Measurements from ENCODE around the gene NDUFV2.
A peak's percentile ranks its signal among the peaks of the same experiment; 100 is the strongest.

Gene NDUFV2

DNA sequence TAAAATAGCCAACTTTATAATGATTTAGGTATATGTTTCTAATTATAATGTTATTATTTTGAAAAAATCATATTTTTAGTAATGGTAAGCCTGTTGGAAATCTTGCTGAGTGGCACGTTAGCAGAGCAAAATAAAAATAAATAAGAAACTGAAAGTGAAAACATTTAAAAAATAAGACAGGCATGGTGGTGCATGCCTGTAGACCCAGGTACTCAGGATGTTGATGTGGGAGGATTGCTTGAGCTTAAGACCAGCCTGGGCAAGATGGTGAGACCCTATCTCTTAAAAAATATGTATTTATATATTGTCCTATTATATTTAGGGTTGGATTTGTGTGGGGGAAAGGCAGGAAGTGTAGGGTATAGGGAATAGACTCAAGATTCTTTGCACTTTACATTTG lies 18.3 kb downstream of the NDUFV2 start:
- DNase-seq: peak in 3 of 6 experiments; percentile 18 to 22 (median 21)

DNA sequence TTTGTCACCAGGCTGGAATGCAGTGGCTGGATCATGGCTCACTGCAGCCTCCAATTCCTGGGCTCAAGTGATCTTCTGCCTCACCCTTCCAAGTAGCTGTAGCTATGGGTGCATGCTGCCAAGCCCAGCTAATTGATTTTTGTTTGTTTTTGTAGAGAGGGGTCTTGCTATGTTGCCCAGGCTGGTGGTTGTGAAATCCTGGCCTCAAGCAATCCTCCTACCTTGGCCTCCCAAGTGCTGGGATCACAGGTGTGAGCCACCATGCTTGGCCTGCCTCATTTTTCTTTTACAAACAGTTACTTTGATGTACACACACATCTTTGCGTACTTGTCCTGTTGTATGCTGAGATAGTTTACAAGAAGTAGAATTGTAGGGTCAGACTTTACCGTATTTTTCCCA lies 21.0 kb downstream of the NDUFV2 start:
- no peak for DNase-seq

DNA sequence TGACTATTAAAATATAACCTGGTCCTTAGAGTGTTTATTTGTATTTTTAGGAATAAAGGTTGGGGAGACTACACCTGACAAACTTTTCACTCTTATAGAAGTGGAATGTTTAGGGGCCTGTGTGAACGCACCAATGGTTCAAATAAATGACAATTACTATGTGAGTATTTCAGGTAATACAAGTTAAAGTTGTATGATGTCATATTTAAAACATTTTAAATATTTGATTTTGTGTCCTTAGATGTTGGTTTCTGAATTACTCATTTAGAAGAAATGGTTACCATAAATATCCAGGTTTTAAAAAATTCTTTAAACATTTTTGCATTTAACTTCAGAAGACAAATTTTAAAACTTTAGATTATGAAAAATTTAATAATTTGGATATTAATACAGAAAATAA lies 22.3 kb downstream of the NDUFV2 start:
- no peak for DNase-seq

DNA sequence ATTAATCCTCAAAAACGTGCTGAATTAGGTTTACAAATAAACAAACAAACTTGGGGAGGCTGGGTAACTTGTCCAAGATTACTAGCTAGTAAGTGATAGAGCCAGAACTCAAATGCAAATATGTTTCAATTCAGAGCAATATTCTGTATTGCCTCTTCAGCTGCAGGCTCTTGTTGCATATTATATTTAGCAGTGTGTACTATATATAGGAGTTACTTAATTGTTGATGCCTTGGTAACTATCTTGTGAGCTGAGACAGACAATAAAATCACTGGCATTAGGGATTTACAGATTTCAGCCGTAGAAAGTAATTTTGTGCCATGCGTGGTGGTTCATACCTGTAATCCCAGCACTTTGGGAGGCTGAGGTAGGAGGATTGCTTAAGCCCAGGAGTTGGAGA lies 23.8 kb downstream of the NDUFV2 start:
- no peak for DNase-seq

DNA sequence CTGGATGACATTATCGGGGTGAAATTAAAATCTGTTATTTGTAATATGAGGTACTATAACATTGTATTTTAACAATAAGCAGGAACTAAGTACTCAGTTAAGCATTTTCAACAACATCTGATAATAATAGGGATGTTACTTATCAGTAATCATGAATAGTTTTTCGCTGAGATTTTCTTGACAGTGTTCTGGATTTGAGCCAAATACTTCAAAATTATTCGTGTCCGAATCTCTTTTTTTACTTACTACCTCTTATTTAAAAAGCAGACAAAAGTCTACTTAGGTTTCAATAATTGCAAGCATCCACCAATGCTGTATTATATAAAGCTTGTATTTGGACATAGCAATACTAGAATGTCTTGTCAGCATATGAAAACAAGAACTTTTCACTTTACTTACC lies 27.7 kb downstream of the NDUFV2 start:
- no peak for DNase-seq

DNA sequence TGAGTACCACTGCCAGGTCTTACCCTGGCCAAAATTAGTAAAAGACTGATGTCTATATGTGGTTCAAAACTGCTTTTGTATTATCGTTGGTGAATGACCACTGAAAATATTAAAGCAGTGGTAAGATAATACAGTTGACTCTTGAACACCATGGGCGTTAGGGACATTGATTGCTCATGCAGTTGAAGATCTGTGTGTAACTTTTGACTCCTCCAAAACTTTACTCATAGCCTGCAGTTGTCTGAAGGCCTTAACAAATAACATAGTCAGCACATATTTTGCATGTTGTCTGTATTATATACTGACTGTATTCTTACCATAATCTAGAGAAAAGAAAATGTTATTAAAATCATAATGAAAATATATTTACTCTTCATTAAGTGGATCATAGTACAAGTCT lies 28.3 kb downstream of the NDUFV2 start:
- DNase-seq: no peak

DNA sequence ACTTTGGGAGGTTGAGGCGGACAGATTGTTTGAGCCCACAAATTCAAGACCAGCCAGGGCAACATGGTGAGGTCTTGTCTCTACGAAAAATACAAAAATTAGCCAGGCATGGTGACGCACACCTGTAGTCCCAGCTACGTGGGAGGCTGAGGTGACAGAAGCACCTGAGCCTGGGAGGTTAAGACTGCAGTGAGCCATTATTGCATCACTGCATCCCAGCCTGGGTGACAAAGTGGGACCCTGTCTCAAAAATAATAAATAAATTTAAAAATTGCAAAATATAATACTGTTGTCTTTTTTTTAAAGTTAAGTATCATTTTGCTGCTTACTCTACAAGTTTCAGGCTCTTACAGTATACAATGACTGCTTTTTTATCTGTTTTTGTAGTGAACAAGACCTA lies 30.1 kb downstream of the NDUFV2 start:
- DNase-seq: no peak

DNA sequence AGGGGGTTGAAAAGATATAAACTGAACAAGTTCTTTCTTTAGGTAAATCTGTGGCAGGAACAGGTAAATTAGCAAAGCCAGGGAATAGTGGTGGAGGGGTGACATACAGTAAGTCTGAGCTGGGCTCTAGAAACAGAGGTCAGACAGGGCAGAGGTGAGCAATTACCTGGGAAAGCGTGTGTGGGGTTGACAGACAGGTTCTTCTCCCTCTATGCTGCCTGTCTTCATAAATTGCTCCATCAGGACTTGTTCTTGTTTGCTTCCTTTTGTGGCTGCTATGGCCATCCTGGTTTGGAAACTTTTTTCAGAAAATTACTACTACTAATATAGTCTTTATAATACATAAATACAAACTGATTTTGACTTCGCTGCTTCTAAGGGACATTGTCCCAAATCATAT lies 30.7 kb downstream of the NDUFV2 start:
- DNase-seq: no peak

DNA sequence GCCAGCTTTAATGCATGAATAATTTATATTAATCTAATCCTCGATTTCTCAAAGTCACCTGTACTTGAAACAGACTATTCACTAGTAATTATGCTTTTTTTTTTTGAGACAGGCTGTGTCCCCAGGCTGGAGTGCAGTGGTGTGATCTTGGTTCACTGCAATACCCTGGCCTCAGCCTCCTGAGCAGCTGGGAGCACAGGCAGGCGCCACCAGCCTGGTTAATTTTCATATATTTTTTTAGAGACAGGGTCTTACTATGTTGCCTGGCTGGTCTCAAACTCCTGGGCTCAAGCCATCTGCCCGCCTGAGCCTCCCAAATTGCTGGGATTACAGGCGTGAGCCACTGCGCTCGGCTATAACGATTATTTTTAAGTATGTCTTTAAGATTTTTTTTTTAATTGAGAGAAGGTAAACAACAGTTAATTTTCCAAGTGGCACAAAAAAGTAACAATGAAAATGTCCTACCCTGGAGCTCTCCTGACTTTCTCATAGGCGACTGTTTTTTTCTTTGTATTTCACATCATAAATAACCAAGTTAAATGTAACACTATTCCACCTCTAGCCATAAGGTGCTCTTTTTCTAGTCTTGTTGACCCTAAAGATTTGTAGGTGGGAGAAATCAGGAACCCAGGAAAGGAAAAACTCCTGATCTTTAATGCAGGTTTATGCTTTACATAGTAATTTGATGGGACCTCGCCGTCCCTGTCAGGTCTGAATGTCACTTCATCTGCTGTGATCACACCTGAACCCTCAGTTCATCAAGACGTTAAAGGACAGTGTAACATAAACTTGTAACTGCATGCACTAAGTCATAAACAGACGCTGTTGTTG lies 32.8 kb downstream of the NDUFV2 start:
- no peak for DNase-seq

DNA sequence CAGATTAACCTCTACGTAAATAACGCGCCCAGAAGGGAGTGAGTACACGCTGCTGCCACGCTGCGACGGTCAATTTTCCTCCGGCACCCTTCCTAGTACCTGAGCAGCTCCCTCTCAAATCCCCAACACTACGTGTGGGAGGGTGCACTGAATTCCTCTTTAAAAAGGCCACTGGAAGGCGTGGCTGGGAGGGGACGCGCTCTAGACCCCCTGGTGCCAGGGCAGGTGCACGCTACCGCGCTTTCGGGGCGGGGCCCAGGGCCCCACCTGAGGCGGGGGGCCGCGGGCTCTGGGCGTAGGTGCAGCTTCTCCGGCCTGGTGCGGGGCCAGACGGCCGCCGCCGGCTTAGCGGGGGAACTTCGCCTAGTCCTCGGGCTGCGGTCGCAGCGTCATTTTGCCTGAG lies 33.4 kb downstream of the NDUFV2 start:
- peak in 2 of 6 experiments; percentile 75 to 83 for DNase-seq

DNA sequence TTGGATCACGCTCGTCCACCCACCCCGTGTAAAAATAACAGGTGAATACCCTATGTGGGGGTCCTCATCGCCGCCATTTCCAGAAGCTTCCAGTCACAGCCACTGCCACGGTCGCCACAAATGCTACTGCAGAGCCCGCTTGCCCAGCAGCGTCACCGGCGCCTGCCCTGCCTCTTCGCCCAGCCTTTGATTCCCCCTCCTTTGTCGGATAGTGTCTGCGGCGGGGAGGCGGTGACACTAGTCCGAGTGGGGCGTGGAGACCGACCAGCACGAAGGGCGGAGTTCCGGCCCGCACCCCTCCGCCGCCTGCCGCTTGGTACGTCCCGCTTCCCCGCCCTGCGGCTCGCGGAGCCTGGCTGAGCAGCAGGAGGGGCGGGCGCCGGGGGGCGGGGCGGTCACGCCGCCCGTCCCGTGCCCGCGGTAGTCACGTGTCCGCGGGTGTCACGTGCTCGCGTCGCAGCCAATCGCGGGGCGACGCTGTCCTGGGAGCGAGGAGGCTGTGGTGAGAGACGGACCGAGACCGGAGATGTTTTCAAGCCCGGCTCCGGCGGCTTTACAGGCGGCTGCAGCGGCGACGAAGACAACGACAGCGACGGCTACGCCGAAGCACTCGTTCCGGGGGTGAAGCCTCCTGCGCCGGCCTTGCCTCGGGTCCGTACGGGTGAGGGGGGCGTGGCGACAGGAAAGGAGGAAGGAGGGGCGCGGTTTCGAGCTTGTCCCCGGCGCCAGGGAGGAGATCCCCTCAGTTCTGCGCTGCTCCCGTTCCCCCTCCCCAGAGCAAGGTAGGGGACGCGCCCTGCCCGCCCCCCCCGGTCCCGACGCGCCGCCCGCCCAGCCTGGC lies 34.0 kb downstream of the NDUFV2 start, which contains the start of gene ANKRD12:
ANKRD12 (plus strand) TSS at position 467 of the 841 bp plus-strand sequence. CDS start 45,652 bp downstream, outside the sequence.
- peak; percentile 94 to 99 (median 96) for DNase-seq

DNA sequence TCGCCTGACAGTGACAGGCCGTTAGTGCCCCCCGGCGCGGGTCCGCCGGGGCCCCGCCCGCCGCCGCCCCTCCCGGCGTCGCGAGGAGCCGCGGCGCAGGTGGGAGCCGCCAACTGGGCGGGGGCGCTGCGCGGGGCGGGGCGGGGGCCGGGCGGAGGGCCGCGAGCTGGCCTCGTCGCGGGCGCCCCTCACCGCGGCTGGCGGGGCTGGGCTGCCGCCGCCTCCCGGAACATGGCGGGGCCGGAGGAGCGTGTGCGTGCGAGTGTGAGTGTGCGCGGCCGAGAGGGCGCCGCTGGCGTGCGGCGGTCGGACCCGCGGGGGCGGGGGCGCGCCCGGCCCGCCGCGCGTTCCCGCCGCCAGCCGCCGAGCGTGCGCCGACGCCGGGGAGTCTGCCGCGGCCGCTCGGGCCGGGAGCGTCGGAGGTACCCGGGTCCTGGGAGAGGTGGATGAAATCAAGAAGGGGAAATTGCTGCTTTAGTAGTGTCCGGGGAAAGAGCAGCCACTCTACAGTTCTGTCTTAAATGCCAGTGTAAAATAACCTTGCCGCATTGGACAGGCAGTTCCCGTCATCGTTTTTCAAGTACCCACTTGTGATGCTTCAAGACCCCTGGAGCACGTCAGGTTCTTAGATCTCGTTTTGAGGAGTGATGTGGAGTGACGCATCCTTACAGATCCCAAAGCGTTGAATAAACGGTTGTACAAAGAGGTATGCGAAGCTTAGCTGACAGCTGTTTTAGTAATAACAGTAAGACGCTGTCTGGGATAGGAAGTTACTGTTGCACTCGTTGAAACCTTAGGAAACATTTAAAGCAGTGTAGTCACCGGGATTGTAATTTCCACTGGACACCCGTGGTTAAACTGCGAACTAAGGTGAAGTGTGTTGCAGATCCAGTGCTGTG lies 34.9 kb downstream of the NDUFV2 start:
- peak; percentile 69 to 81 (median 76) for DNase-seq

DNA sequence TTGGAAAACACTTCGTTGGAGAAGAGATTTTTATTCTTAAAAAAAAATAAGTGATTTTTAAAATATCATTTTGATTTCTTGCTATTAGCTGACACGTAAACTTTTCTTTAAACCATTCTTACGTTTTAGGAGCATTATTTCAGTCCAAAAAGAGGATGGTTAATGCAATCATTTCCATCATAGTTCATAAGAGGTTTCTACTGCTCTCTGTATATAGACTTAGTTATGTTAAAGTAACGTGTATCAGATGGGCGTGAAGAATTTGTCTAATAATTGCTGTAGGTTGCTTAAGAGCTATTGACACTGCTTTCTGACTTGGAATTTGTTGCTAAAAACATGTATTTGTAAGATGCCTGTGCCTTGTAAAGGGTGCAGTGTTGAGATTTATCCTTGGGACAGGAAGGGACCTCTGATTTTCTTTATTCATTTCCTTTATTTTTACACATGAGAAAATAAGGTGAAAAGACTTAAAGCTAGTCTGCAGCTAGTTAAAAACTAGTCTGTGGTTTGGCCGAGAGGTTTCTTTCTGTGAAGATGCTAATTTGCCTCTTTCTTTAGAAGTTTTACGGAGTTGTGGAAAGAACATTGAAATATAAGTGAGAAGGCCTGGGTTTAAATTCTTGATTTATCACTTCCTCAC lies 37.0 kb downstream of the NDUFV2 start:
- no peak for DNase-seq

DNA sequence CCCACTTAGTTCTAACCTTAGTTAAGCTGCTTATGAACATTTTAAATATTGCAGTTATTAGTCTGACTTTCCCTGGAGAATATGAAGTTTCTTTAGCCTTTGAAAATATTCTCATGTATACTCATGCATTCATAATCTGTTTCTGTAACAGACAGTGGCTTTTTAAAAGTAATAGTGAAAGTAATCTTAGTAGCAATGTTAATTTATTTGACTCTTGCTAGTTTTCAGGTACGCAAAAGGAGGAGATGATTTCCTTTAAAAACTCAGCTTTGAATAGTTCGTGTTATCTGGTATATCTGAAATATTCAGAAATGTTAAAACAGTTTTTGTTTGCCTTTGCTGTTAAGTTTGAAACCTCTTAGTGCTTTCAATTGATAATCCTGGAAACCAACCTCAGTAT lies 37.9 kb downstream of the NDUFV2 start:
- no peak for DNase-seq

DNA sequence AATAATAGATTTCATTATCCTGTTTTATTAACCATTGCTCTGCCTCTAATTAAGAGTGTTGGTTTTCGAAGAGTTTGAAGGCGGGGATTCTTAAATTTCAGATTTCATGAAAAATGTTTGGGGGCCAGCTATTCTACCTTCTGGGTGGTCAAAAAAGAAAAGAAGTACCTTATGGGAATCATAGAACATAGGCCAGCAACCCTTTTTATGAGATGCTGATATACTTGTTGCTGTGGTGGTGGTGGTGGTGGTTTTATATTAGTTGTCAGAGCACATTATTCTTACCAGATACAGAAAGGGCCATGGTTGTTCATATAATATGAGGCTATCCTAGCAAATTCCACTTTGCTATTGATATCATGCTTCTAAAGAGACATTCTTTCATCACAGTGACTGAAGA lies 38.5 kb downstream of the NDUFV2 start:
- DNase-seq: no peak

DNA sequence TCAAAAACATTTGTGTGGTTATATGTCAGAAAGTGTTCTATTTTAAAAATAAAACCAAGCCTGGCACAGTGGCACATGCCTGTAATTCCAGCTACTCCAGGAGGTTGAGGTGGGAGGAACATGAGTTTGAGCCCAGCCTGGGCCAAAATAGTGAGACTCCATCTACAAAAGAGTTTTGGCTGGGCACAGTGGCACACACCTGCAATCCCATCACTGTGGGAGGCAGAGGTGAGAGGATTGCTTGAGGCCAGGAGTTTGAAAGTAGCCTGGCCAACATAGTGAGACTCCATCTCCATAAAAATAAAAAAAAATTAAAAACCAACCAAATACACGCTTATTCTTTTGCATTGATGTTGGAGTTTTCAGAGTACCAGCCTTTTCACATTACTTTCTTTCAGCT lies 43.7 kb downstream of the NDUFV2 start:
- no peak for DNase-seq

DNA sequence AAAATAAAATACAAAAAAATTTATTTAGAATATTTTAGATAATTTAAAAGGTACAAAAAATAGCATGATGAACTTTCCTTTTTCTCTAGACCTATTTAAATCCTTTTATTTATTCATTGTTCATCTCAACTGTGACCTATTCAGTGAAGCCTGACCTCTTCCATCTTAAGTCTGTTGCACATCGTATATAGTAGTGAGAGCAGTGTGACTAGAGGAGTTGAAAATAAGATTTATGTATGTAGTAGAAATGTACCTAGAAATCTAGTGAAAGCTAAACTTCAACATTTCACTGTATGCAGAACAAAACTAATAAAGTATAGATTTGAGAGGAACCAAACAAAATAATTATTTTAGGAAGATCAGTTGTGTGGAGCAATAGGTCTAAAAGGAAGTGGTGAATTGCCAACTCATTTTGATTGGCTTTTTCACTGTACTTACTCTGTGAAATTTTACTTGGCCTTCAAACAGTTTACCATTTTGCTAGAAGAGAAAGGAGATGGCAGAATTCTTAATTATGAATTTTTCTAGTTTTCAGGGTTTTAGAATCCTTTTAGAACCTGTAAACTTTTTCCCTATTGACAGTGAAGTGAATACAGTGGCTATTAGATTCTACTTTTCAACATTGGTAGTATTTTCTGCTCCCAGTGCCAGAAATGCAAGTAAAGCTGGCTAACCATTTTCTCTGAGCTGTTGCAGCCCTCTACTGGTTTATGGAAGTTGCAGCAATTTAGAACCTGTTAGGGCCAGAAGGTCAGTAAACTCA lies 45.1 kb downstream of the NDUFV2 start:
- peak in 5 of 6 experiments; percentile 11 to 62 (median 40) for DNase-seq

DNA sequence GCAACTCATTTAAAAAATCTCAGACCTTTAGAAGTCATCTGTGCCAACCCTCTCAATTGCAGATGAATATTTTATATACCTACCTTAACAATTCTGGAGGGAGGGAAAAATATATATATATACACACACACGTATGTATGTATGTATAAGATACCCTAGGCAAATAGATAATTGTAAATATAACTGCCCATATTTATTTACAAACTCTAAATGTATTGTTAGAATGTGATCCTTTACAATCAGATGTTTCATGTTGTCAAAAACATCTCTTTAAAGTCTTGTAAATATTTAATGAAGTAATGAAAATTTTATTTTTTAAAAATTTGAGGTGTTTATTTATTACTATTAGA lies 45.7 kb downstream of the NDUFV2 start:
- no peak for DNase-seq

DNA sequence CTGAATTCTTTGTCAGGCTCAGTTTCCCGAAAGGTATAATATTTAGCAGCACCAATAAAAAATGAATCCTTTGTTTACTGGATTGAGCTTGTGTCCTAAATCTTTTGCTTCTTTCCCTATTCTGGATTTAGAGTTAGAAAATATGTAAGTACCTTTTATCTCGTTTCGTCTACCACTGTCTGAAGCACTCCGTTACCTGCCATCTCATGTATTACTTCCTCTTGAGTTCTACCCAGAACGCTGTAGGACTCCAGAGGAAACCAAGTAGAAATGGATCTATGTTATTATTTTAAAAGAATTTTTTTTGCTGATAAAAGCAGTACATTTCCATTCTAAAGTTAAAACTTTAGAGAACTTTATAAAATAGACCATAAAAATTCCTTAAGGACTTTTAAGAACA lies 47.6 kb downstream of the NDUFV2 start:
- peak in 1 of 6 experiments; percentile 13 for DNase-seq

DNA sequence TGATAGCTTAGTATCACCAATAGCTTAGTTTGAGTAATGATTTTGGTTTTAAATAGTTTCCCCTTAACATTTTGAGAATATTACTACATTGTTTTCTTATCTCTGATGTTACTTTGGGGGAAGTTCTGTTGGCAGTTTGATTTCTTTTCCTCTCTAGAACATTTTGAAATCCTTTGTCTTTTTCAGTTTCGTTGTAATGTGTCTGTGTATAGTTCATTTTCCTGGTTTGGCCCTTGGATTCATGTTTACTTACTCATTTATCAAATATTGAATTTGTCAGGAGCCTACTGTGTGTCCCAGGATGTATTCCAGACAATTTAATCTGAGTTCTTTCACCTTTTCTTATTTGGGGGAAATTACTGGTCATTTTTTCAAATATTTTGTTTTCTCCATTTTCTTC lies 50.8 kb downstream of the NDUFV2 start:
- DNase-seq: no peak

DNA sequence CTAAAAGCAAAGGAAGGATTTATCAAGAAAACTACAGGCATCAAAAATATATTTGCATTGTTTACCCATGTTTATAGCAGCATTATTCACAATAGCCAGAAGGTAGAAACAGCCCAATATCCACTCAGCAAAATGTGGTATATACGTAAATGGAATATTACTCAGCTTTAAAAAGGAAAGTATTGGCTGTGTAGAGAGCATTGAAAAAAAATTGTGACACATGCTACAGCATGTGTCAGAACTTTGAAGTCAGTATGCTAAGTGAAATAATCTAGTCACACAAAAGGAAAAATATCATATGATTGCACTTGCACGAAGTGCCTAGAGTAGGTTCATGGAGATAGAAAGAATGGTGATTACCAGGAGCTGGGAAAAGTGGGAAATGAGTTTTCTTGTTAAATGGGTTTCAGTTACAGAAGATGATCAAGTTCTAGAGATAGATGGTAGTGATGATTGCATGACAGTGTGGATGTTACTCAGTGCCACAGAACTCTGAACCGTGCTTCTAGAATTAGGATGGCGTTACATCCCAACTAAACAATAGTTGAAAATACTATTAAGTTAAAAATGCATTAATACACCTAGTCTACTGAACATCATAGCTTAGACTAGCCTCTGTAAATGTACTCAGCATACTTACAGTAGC lies 54.2 kb downstream of the NDUFV2 start:
- DNase-seq: no peak

All from stimulated activated naive CD4-positive, alpha-beta T cell (primary cell).